Progenitor cell of endocrine pancreas (in vitro differentiated cells): ENCODE measurements around the gene PRXL2B. TPM values are rescaled to one million over a fixed set of nuclear protein-coding genes. Genes with fewer than 3 reads are reported as not detected.

Experiments used
- DNase-seq: peaks from one replicate; pipeline ENCODE4 v3.0.0; 2021; ENCODE audit warnings: low spot score; ENCODE audit not compliant: unreplicated experiment
- H3K27ac Mint-ChIP-seq: 2 replicates; pipeline ENCODE4 v1.8.0; 2021; ENCODE audit warnings: mild to moderate bottlenecking, moderate library complexity, mixed read lengths
- H3K27me3 Mint-ChIP-seq: 2 replicates; pipeline ENCODE4 v1.8.0; 2021; ENCODE audit warnings: mixed read lengths
- H3K36me3 Mint-ChIP-seq: 2 replicates; pipeline ENCODE4 v1.8.0; 2022; ENCODE audit warnings: mixed read lengths; ENCODE audit not compliant: insufficient read depth
- H3K4me1 Mint-ChIP-seq: 2 replicates; pipeline ENCODE4 v1.8.0; 2021; ENCODE audit warnings: low read depth, mixed read lengths
- H3K4me3 Mint-ChIP-seq: 2 replicates; pipeline ENCODE4 v1.8.0; 2021; ENCODE audit warnings: low read depth, mild to moderate bottlenecking, moderate library complexity, mixed read lengths
- H3K9me3 Mint-ChIP-seq: 2 replicates; pipeline ENCODE4 v1.8.0; 2021; ENCODE audit warnings: low read depth, mixed read lengths
- total RNA-seq: library from RNA; stranded (reverse); gene quantifications from 2 replicates; pipeline ENCODE4 v1.2.1, GENCODE V29; 2021
- TF ChIP-seq, protein P1 (sequence below): fragments of 200-600 bp; sonication (generic); IDR thresholded peaks from one replicate; pipeline ENCODE4 v1.5.0; 2021; ENCODE audit warnings: antibody characterized with exemption, mild to moderate bottlenecking; ENCODE audit not compliant: unreplicated experiment

PRXL2B gene
- total RNA-seq, 1 donor from 2014 or later: 36.4 TPM

DNA sequence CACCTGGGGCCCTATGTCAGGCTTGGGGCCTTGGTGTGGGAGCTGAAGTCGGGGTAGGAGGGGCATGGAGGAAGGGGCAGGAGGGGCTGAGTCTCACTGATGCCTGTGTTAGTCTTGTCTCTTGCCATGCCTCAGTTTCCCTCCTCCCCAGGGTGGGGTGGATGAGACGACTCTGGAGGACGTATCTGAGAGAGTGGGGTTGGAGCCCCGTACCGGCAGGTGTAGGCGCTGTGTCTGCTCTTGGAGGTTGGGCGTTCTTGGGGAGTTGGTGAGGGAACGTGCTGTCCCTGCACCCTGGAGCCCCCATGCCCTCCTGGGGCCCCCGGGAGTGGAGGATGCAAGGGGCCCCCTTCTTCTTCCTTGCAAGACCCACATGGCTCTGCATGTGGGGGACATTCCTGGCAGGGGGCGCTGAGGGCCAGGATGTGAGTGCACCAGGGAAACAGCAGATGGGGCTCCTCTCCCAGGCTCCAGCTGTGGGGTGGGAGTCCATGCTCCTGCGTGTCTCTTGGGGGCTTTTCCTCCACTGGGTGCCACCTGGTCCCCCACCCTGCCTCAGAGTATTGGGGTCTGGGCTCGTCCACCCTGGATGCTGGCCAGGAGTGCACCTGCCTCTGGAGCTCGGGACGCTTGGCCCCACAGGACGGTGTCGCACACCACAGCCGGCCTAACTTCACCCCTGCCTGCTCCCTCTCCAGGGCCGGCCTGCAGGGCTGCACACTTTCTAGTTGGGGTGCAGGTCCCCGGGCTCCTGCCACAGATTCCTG is 31.8 kb upstream of the PRXL2B start:
- peaks cover 3% of the 10 kb centered on the region for H3K27me3 Mint-ChIP-seq
- H3K27ac Mint-ChIP-seq: no peak overlapping the region
- DNase-seq: no peak
- TF ChIP-seq, protein P1, sequence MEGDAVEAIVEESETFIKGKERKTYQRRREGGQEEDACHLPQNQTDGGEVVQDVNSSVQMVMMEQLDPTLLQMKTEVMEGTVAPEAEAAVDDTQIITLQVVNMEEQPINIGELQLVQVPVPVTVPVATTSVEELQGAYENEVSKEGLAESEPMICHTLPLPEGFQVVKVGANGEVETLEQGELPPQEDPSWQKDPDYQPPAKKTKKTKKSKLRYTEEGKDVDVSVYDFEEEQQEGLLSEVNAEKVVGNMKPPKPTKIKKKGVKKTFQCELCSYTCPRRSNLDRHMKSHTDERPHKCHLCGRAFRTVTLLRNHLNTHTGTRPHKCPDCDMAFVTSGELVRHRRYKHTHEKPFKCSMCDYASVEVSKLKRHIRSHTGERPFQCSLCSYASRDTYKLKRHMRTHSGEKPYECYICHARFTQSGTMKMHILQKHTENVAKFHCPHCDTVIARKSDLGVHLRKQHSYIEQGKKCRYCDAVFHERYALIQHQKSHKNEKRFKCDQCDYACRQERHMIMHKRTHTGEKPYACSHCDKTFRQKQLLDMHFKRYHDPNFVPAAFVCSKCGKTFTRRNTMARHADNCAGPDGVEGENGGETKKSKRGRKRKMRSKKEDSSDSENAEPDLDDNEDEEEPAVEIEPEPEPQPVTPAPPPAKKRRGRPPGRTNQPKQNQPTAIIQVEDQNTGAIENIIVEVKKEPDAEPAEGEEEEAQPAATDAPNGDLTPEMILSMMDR: peak; percentile 37
- no peaks in the 10 kb centered on the region for H3K36me3 Mint-ChIP-seq
- peaks cover 4% of the 10 kb centered on the region for H3K4me1 Mint-ChIP-seq
- H3K9me3 Mint-ChIP-seq: no peaks in the 10 kb centered on the region
- no peak overlapping the region for H3K4me3 Mint-ChIP-seq

DNA sequence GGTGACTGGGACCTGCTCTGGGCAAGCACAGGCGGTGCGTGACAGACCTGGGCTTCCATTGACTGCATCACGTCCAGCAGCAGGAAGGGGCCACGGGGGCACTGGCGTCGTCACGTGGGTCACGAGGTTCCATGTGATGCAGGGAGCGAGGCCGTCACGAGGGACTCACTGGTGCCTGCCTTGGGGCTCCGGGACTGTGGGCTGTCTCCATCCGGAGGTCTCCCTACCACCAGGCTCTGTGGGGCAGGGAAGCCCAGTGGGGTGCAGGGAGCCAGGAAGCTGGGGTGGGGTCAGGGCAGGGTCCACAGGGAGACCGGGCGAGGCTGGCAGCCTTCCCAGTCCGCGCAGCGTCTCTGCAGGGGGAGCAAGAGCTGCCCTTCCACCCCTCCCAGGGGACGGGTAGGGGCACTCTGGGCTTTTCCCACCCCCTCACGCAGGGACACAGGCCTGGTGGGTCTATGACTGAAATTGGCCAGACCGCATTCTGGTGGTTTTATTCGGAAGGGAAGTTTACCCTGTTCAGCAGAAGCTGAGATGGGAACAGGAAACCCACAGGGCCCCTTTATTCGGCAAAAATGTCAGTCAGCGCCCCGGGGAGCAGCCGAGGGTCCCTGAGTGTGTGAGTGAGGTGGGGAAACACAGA is 30.8 kb upstream of the PRXL2B start:
- TF ChIP-seq, protein P1: no peak
- peaks cover 4% of the 10 kb centered on the region for H3K4me1 Mint-ChIP-seq
- peaks cover 3% of the 10 kb centered on the region for H3K27me3 Mint-ChIP-seq
- no peaks in the 10 kb centered on the region for H3K9me3 Mint-ChIP-seq
- H3K4me3 Mint-ChIP-seq: no peak overlapping the region
- no peak for DNase-seq
- H3K36me3 Mint-ChIP-seq: no peaks in the 10 kb centered on the region
- H3K27ac Mint-ChIP-seq: no peak overlapping the region

DNA sequence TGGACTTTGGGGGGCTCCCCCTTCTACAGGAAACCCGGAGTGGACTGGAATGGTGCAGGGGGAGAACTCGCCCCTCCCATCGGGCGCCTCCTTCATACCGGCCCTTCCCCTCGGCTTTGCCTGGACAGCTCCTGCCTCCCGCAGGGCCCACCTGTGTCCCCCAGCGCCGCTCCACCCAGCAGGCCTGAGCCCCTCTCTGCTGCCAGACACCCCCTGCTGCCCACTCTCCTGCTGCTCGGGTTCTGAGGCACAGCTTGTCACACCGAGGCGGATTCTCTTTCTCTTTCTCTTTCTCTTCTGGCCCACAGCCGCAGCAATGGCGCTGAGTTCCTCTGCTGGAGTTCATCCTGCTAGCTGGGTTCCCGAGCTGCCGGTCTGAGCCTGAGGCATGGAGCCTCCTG is 30.3 kb upstream of the PRXL2B start, which contains the start of gene TNFRSF14:
TNFRSF14 (plus strand) TSS at position 95 of the 401 bp plus-strand sequence; CDS start at position 389, 294 bp downstream.
- TF ChIP-seq, protein P1: no peak
- no peak within 1 kb of the TSS for H3K4me3 Mint-ChIP-seq
- H3K4me1 Mint-ChIP-seq: peaks cover 4% of the 10 kb centered on the region
- H3K36me3 Mint-ChIP-seq: no peaks in the 10 kb centered on the region
- peaks cover 5% of the 10 kb centered on the region for H3K27me3 Mint-ChIP-seq
- DNase-seq: no peak
- H3K27ac Mint-ChIP-seq: peak within 1 kb of the TSS; percentile 4
- H3K9me3 Mint-ChIP-seq: no peaks in the 10 kb centered on the region

DNA sequence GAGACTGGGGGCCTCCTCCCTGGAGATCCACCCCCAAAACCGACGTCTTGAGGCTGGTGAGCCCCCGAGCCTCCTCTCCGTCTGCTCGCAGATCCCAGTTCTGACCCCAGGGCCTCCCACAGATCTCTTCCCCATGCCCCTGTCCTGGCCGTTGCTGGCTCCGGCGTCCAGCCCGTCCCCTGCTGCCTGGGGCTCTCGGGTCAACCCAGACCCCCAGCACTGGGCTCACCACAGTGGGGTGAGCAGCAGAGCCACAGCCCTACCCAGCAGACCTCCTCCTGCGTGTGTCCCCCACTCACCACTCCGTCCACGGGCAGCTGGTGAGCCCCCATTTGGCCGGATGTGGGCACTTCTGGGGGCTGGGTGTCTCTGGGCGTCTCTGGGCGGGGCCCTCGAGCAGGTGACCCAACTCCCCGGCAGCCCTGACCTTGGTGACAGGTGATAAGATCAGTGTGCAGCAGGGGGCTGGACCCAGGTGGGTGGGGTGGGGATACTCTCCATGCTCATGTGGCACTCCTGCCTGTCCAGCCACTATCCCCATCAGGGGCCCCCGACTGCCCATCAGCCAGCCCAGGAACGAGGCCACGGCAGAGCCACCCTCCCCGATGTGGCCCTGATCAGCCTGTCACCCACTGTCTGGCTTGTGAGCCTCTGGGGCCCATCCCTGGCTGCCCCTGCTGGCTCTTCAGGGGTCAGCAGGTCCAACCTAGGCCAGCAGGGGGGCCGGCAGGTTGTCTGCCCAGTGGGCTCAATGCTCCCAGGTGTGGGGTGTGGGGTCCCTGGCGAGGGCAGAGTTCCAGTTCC is 29.7 kb upstream of the PRXL2B start:
- peaks cover 4% of the 10 kb centered on the region for H3K4me1 Mint-ChIP-seq
- TF ChIP-seq, protein P1: peak; percentile 34
- no peaks in the 10 kb centered on the region for H3K36me3 Mint-ChIP-seq
- H3K4me3 Mint-ChIP-seq: no peak overlapping the region
- no peaks in the 10 kb centered on the region for H3K9me3 Mint-ChIP-seq
- H3K27ac Mint-ChIP-seq: peak overlapping the region; percentile 4
- DNase-seq: no peak
- H3K27me3 Mint-ChIP-seq: peaks cover 7% of the 10 kb centered on the region
